ENCODE measurements around the gene PNPLA4.
A peak's percentile ranks its signal among the peaks of the same experiment; 100 is the strongest.

The PNPLA4 gene, protein sequence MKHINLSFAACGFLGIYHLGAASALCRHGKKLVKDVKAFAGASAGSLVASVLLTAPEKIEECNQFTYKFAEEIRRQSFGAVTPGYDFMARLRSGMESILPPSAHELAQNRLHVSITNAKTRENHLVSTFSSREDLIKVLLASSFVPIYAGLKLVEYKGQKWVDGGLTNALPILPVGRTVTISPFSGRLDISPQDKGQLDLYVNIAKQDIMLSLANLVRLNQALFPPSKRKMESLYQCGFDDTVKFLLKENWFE

DNA sequence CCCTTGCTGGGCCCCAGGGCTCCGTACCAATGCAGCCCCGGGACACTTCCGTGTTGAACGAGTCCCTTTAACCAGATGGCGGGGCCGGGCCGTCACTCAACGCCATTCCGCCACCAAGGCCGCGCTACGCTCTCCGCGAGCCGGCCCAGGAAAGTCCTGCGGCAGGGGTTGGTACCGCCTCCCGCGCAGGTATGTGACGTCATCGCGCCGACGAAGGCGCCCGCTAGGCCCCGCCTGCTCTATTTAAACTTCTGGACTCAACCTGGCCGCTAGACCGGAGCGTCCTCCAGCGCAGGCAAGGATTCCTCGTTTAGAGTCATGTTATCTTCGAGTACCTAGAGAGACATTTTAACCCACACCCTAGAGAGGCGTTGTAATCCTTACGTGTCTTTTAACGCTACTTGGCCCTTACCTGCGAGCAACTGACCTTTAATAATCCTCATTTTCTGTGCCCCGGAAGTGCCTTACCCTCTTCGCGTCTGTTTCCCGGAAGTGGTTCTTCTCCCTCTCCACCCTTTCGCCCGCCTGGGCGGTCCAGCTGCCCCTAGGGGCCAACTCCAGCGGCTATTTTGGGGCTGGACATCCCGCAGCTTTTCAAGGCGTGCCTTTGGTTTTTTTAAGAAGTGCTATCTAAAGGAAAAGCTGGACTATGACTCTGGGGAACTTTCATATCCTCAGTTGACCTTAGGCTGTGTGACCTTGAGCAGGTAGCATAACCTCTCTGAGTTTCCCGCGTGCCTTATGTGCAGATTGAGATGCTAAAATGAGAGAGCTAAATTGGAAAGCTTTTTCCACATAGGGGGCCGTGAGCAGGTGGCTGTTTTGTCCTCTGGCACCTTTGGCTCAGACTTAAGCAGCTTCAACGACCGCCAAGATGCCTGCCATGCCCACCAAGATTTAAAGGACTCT, at the start of gene PNPLA4:
PNPLA4 (minus strand) TSS at position 155 of the 909 bp plus-strand sequence. CDS start 1,294 bp downstream, outside the sequence.
- DNase-seq (ENCODE audit: low read depth in 2 of 2, low spot score in 1 of 2): peak; percentile 33 to 73

DNA sequence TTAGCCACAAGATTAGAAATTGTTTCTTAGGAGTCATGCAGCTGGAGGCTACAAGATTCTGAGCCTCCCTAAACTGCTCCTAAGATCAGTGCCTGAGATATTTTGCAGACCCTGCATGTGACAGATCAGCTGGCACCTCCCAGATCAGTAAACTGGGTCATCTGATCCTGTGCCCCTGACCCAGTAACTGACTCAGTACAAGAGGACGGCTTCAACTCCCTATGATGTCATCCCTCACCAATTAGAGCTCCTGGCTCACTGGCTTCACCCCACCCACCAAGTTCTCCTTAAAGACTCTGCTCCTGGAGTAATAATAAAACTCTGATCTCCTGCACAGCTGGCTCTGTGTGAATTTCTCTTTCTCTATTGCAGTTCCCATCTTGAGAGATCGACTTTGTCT, 45.4 kb upstream of the PNPLA4 start:
- DNase-seq (ENCODE audit: low read depth in 2 of 2, low spot score in 1 of 2): no peak

DNA sequence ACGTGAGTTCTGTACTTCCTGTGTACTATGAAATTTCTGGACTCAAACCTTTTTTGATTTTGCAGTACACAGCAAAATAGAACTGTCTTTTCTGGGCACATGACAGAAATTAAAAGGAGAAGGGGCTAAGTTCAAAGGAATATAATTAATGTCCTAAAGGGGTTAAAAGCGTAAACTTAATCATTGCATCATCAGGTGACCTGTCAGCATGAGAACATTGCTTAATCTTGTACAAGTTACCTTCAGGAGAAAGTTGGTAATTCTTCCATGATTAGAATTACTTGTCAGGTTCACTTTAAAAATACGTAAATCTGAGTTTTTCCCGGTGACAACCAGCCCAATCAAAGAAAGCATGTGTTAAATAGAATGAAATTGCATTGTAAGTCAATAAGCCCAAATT, 43.2 kb upstream of the PNPLA4 start:
- DNase-seq (ENCODE audit: low read depth in 2 of 2, low spot score in 1 of 2): no peak

DNA sequence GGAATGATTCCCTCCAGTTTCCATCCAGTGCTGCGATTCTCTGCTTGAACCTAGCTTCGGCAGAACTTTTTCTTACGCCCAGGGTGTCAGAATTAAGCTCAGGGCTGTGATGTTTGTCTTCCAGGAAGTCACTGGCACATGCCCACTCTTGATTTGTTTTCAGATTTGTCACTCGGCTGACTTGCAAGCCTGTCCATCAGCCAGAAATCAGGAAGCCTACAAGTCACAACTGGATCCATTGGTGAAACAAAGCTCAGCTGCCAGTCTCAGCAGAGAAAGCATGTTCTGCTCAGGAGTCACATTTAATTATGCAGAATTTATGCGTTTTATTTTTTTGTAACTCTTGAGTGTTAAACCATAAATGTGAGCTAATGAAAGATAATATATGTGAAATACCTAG, 38.2 kb upstream of the PNPLA4 start:
- DNase-seq (ENCODE audit: low read depth in 2 of 2, low spot score in 1 of 2): no peak

DNA sequence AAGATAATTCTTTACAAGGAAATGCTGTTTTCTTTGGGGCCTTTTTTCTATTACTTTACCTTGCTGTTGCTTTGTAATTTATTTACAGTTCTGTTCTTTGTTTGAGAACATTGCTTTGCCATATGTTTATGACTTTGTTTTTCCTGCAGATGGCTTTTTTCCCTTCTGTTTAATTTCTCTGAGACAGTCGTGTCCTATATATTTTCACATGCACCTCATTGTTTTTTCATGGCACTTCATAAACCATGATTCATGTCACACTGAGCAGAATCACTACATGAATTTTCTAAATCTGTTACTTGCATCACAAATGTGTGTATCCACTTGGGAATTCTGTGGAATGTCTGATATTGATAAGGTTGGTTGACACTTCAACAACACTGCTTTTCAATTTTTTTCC, 33.0 kb upstream of the PNPLA4 start:
- DNase-seq (ENCODE audit: low read depth in 2 of 2, low spot score in 1 of 2): no peak

DNA sequence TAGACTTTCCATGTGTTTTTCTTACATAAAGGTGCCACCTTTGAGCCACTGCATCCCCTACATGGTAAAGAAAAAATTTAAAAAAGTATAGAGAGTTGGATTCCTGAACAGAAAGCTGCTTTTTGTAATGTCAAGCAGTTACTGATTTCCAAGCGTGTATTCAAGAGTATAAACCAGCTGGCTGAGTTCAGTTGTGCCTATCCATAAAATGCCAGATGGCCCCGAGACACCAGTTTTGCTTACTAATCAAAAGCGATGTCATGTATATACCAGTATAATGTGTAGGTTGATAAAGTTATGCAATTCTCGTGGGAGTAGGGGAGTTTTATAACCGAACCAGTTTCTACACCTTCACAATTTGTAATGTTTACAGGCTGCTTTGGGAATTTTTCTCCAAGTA, 26.2 kb upstream of the PNPLA4 start:
- DNase-seq (ENCODE audit: low read depth in 2 of 2, low spot score in 1 of 2): no peak

DNA sequence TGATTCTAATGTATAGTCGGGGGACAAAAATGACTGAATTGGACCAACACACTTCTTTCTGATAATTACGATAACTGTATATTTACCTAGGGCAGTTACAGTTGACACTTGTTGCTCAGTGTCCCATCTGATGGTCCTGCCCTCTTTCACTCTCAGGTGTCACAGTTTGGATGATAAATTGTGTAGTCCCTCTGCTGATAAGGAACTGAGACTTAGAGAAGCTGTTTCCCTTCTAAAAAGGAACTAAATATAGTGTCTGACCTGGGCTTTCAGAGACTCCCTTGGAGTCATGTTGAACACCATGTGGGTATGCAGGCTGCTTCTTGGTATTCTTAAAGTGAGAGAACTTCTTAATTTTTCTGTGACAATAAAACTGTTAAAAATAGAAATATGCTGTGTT, 23.7 kb upstream of the PNPLA4 start:
- no peak for DNase-seq (ENCODE audit: low read depth in 2 of 2, low spot score in 1 of 2)

DNA sequence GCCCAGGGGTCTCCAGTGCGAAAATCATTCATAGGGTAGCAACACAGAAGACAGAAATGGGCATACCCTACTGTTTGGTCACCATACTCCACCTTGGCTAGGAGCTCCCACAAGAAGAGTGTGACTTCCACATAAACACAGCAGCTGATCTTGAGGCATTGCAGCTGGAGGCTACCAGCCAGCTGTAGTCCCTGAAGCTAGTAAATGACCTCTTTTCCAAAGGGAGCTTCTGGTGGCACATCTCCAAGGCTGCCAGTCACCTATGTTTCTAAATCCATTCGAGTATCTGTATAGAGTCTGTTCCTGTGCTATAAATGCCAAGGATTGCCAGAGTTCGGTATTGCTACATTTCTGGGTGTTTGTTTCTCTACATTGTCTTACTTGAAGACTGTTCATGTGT, 21.3 kb upstream of the PNPLA4 start:
- DNase-seq (ENCODE audit: low read depth in 2 of 2, low spot score in 1 of 2): no peak

DNA sequence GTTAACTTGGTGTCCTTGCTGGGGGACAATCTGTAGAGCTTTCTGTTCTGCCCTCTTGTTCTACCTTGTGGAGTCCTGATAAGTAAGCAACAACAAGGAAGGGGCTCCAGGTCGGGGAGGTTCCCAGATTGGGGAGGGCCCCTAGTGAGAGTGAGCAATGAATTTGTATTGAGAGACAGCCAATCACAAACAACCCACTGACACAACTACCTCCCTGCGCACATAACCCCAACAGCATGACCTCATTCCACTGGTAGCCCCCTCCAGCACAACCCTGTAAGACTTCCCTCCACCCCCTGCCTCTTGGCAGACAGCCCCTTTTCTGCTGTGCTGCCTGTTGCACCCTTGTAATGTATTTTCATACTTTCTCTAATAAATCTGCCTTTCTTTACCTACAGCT, 19.7 kb upstream of the PNPLA4 start:
- no peak for DNase-seq (ENCODE audit: low read depth in 2 of 2, low spot score in 1 of 2)

DNA sequence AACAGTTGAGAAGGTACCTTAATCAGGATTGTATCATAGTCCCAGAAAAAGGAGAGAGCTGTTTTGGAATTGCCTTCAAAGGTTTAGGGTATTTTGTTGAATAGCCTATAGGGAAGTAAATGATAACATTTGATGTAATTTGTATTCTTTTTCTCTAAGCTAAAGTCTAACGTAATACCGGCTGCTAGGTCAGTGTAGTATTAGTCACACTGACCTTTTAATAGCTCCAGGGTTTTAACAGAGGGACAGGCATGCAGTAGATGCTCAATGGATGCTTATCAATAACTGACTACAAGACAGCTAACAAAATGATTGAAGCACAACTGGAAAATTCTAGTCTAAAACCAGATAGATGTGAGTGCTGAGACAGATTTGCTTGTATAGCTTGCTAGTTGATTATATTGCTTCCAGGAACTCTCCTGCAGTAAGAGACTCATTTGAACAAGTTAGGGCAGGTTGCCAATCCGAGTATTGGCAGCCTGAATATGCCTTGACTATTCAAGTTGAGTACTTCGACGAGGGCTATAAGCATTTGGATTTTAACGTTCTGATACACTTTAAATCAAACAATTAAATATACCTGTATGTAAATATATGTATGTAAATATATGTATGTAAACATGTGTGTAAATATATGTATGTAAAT, 16.5 kb upstream of the PNPLA4 start:
- DNase-seq (ENCODE audit: low read depth in 2 of 2, low spot score in 1 of 2): no peak

DNA sequence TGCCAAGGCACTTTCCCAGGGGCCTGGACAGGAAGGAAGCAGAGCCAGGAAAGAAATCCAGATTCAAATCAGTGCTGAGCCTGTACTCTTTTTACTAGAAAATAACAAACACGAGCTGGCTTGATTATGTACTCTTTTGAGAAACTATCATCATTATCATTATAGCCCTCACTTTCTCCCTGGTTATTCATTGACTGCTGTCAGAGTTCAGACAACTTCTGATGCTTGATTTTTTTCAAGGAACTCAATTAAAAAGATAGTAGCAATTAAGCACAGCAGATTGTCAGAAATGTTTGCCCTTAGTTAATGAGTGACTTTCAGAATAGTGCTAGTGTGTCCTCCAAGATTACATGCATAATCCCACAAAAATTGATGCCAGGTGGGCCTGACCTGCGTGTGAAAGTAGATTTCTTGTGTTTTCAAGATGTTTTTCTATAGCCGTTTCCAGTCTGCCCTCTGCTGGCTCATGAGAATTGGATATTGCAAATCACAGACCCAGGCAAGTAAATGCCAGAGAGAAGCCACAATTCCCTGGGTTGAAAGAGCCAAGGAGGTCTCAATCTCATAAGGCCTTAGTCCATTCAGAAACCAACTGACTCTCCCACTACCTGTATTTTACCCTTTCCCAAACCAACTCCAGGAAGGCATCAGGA, 14.3 kb upstream of the PNPLA4 start:
- DNase-seq (ENCODE audit: low read depth in 2 of 2, low spot score in 1 of 2): no peak

DNA sequence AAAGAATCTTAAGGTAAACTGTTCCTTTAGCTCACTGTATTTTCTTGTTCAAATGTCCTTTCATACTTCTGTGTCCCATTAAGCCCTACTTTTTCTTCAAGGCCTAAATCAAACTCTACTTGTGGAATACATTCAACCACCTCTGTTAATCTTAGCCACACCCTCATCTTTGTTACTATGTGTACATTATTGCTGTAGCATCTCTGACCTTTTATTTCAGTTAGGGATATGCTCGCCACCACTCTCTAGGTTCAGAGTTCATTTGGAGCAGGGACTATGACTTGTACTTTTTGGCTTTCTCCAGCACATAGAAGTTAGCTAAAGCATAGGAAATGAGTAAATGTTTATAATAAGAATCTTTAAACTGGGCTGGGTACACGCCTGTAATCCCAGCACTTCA, 6.8 kb upstream of the PNPLA4 start:
- DNase-seq (ENCODE audit: low read depth in 2 of 2, low spot score in 1 of 2): no peak

DNA sequence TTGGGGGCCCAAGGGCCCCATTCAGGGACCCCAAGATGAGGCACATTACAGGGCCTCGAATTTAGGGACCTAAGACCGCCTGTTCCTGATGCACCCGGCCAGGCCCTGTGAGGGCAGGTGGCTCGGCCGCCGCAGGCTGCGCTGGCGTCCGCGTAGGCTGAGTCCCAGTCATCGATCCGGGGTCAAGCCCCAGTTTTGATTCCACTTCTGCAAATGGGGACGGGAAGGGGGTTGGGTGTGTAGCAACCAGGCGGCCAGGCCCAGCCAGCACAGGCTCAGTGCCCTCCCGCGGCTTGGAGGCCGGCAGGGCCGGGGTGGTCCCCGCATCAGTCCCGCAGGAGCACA, 327 bp downstream of the PNPLA4 start:
- DNase-seq (ENCODE audit: low read depth in 2 of 2, low spot score in 1 of 2): no peak

DNA sequence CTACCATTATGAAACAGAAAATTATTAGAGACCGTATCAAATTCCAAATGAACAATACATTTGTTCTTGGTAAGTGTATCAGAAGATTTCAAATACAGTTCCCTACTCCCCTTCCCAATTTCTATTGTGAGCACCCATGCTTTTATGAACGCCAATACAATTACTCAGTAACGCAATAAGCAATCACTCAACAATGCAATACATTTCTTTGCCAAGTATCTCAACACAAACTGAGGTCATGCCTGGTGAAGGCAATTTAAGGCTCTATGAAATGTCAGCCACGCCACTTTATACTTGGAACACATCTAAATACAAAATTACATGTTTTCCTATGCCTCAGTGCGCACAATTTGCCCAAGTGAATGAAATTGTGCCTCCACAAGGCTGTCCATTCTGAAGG, 712 bp downstream of the PNPLA4 start:
- DNase-seq (ENCODE audit: low read depth in 2 of 2, low spot score in 1 of 2): no peak

DNA sequence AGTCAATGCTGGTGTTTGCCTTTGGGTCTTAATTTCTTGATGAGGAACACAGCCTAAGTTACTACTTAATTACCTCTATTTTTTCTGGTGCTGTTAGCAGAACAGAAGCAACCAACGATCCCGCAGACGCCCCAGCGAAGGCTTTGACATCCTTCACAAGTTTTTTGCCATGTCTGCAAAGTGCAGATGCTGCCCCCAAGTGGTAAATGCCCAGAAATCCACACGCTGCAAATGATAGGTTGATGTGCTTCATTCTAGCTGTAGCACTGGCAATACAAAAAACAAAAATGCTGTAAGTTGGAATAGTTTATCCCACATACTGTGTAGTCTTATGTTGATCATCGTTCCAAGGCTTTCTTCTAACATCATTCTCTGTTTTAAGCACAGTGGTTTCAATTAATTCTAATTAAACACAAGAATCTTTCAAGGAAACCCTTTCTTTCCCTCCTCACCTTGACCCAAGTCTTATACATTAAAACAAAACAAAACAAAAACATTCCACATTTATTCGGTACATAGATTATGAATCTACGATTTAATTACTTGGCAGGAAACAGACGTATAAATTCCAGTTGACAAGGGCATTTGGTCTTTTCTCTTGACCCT, 1.2 kb downstream of the PNPLA4 start:
- DNase-seq (ENCODE audit: low read depth in 2 of 2, low spot score in 1 of 2): peak; percentile 7 to 24

DNA sequence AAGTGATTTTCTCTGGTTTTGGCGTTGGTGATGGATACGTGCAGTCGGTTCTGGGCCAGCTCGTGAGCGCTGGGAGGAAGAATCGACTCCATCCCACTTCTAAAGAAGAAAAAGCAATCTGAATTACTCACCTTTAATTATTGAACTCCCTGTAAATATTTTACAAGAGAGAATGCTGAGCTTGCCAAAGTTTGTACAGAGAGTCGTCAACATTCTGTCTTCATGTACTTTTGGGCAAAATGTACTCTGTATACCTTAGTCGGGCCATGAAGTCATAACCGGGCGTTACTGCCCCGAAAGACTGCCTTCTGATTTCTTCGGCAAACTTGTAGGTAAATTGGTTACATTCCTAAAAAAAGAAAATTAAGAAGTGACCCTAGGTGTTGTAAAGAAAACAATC, 5.5 kb downstream of the PNPLA4 start:
- DNase-seq (ENCODE audit: low read depth in 2 of 2, low spot score in 1 of 2): no peak

DNA sequence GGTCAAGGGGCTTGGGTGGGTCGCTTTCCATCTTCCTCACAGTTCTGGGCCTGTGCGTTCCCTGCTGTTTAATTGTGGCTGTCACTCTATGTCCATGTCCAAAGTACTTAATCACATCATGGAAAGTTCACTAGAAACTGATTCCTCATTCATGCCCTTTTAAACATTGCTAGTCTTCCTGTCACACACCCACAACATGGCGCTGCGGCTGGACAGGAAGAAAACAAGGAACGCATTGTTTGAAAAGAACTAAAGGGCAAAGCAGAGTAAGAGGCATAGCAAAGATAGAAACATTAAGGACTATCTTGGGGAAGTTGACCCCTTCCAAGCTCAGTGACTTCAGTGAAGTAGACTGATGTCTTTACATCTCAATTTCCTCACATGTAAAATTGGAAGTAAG, 18.4 kb downstream of the PNPLA4 start:
- no peak for DNase-seq (ENCODE audit: low read depth in 2 of 2, low spot score in 1 of 2)

DNA sequence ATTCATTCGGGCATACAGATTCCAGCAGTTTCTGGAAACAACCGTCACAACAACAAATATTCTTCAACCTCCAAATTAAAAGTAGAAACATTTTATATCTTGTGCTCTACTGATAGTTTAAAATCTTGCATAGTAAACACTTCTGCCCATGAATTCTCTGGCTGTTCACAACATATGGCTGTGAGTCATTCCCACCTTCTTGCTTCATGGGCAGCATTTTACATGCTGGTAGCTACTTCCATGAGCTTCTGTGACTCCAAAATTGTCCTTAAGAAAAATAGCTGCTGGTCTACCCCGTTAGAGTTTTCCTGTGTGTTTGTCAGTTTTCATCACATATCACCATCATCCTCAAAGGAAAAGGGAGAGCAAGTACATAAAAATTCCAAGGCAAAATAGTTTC, 22.7 kb downstream of the PNPLA4 start:
- no peak for DNase-seq (ENCODE audit: low read depth in 2 of 2, low spot score in 1 of 2)

DNA sequence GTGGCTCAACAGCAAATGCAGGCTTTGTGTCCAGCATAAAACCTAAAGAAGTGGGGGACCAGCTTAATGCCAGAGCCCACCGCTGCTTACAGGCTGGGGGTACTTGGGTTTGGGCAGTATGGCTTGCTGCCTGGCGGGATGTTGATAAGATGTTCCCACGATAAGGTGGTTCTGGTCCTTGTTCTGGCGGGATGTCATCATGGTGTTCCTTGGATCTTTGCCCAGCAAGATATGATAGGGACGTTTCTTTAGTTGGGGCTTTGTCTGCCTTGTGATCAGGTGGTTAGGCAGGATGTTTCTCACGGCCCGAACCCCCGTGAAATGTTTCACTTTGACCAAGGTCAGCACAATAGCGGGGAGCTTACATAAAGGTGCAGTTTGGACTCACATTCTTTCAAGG, 35.3 kb downstream of the PNPLA4 start:
- no peak for DNase-seq (ENCODE audit: low read depth in 2 of 2, low spot score in 1 of 2)

DNA sequence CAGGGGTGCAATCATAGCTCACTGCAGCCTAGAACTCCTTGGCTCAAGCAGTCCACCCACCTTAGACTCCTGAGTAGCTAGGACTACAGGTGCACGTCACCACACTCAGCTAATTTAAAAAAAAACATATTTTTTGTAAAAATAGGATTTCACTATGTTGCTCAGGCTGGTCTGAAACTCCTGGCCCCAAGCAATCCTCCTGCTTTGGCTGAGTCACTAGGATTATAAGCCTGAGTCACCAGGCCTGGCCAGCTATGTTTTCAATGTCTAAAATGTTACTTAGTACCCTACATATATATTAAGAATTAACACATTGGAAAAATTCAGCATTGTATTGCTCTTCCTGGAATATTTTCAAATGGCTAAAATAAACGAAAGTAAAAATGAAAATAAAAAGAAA, 37.5 kb downstream of the PNPLA4 start:
- no peak for DNase-seq (ENCODE audit: low read depth in 2 of 2, low spot score in 1 of 2)

DNA sequence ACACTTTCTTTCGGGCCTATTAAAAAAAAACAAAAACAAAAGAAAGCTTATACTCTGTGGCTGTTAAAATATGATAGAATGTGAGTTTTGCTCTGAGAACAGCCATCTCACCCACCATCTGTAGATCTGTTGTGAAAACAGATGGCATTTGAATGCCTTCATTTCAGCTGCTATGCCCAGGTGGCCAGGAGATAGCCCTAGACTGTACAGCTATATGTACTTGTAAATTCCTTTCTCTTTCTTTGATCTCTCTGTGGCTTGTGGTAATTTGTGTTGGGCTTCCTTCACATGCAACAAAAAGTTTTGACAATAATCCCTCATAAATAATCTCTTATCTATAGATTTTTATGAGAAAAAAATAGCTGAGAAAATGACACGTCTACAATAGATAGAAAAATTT, 38.1 kb downstream of the PNPLA4 start:
- no peak for DNase-seq (ENCODE audit: low read depth in 2 of 2, low spot score in 1 of 2)
